Cerebellar cortex (tissue), 1 donor: ENCODE measurements around the gene ANKRD12.

ENCODE experiments used
- DNase-seq: peaks from one replicate; pipeline ENCODE4 v3.0.0-alpha.2; 2015; ENCODE audit warnings: low spot score

Gene ANKRD12

DNA sequence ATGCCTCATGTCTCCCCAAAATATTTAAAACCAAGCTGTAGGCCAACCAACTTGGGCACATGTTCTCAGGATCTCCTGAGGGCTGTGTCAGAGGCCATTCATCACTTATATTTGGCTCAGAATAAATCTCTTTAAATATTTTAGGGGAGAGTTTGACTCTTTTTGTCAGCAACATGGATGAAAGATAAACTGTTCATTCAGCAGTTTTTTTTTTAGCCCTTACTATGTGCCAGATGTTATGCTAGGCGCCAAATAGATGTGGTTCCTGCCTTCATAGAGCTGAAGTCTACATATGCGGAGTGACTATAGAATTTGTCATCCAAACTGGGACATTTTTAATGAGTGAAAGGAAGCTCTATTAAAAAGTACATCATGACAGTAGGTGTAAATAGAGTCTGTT, 155.5 kb downstream of the ANKRD12 start:
- no peak for DNase-seq

DNA sequence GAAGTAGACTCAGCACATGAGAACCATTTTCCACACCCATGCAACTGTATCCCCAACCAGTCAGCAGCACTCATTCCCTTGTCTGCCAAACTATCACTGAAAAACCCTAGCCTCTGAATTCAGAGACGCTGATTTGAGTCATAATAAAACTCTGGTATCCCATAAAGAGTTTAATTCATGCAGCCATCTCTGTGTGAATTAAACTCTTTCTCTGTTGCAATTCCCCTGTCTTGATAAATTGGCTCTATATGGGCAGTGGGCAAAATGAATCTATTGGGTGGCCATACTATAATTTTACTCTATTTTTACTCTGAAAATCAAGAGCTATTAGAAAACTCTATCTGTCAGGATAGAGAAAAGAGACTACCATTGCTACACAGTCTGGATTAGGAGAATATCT, 157.4 kb downstream of the ANKRD12 start:
- DNase-seq = no peak

DNA sequence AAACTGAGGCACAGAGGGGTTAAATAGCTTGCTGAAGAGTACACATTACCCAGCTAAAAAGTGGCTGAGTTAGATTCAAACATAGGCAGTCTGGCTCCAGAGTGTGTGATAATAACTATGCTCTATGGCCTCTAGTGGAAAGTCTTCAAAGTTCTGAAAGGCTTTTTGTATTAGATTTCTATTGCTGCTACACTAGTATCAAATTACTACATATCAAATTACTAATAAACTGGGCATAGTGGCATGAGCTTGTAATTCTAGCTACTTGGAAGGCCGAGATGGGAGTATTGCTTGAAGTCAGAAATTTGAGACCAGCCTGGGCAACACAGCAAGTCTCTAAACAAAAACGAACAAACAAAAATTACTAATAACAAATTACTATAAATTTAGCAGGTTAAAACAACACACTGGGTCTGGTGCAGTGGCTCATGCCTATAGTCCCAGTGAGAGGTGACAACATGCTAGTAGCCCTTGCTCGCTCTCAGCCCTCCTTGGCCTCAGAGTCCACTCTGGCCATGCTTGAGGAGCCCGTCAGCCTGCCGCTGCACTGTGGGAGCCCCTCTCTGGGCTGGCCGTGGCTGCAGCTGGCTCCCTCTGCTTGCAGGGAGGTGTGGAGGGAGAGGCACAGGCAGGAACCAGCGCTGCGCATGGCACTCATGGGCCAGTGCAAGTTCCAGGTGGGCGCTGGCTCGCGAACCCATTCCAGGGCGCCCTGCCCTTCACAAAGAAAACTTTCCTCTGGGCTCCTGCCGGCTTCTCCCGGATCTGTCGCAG, 159.8 kb downstream of the ANKRD12 start:
- DNase-seq = no peak

DNA sequence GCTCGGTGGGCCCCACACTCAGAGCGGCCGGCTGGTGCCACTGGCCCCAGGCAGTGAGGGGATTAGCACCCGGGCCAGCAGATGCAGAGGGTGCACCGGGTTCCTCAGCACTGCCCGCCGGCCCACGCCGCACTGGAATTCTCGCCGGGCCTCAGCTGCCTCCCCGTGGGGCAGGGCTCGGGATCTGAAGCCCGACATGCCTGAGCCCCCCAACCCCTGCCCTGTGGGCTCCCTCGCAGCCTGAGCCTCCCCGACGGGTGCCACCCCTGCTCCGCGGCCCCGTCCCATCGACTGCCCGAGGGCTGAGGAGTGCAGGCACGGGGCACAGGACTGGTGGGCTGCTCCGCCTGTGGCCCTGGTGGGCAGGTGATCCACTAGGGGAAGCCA, 160.4 kb downstream of the ANKRD12 start:
- DNase-seq = no peak

DNA sequence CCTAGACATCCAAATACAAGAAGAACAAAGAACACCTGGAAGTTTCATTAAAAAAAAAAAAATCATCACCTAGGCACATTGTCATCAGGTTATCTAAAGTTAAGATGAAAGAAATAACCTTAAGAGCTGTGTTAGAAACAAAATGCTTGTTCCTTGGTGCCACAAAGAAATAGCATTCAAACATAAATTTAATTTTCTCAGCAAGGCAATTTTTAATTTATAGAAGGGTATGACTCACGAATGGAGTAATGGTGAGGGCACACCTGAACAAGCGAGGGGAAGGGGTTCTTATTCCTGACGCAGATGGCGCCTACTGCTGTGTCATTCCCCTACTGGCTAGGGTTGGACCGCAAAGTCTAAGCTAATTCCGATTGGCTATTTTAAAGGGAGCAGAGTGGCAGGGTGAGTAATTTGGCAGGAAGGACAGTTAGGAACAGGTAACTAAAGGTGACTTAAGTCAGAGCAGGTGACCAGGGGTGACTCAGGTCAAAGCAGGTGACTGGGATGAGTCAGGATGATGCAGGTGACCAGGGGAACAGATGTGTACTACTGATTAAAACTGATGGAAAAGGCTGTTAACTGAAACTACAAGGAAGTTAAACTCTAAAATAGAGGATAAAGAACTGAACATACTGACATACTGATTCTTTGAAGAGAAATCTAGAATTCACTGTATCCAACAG, 167.9 kb downstream of the ANKRD12 start:
- no peak for DNase-seq

DNA sequence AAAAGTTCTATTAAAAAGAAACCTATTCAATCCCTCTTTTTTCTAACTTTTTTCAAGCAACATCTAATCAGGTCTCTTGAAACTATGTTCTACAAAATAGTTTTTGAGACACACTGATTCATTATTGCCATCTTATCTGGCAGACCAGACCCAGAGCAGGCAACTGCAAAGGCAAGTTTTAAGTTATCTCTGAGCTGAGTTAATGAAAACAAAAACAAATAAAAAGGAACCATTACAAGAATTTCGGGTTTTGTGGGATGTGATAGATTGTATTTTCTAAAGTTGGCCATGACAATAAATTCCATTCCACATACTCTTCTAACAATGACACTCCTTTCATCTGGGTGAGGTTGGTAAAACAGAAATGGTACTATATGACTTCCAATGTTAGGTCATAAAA, 182.8 kb downstream of the ANKRD12 start:
- DNase-seq = no peak

DNA sequence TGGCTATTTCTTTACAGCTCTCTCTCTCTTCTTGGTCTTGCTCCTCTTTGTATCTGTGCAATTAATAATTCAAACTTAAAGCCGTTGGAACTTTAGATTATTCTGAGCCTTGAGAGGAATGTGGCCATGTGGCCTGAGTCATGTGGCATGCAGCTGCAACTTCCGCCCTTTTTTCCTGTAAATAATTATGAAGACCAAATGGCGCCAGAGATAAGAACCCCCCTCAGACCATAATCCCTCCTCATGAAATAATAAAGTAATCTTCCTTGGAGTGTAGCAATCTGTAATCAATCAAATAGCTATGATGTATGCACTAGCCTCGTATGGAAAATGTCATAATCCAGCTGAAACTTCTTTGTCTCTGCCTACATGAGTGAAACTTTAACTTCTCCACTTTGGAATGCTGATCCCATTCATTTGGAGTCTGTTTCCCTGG, 184.5 kb downstream of the ANKRD12 start:
- no peak for DNase-seq

DNA sequence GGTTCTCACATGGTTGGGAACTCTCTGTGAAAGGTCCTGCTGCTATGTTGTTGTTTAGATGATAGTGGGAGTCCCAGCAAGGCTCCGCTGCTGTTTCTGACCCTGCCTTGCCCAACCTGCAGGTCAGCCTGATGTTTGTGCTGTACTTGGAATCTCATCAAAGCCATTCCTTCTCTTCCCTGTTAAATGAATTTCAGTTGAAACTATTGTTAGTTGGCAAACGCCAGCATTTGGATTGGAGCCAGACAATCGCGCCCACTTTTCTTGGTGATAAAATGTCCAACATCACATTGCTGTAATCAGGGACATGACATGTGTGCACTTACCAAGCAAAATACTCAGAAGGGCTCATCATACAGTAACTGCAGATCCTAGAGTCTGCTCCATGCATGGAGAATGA, 185.2 kb downstream of the ANKRD12 start:
- DNase-seq = no peak

DNA sequence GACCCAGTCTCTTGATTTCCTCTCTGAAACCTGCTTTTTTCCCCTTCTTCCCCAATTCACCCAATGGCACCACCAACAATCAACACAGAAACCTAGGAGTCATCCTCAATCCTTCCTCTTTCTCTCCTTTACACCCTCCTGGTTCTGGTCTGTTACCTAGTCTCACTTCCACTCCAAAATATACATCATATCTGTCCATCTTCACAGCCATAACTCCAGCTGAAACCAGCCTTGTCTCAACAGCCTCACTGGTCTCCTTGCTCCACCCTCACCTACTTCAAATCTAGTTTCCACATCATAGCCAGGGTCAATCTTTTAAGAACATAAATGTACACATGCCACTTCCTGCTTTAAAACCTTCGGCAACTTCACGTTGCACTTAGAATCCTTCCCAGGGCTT, 186.2 kb downstream of the ANKRD12 start:
- DNase-seq = no peak

DNA sequence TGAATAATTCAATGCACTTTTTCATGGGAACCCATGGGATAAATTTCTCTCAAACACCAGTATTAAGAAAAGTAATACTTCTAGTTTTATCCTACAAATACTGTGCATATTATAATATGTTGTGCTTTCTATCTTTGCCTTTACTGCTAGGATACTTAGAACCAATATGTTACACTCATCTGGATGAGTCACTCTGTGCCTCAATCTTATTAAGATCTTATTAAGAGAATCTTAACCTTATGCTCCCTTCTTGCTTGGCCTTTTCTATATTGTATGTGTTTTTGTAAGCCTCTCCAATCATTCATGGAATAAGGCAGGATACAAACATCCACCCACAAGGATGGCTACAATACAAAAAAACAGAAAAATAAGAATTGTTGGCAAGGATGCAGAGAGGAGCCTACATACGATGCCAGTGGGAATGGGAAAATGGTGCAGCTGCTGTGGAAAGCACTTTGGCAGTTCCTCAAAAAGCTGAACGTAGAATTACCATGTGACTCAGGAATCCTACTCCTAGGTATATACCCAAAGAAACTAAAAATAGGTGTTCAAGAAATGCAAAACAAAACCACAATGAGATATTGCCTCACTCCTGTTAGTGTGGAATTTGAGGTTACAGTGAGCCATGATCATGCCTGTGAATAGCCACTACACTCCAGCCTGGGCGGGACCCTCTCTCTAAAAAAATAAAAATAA, 187.3 kb downstream of the ANKRD12 start:
- DNase-seq = no peak

DNA sequence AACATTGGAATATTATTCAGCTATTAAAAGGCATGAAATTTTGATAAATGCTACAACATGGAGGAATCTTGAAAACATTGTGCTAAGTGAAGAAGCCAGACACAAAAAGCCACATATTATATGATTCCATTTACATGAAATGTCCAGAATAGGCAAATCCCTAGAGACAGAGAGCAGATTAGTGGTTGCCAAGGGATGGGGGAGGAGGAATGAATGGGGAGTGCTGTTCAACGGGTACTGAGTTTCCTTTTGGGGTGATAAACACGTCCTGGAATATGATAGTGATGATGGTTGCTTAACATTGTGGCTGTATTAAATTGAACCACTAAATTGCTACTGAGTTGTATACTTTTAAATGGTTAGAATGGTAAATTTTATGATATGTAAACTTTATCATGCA, 189.1 kb downstream of the ANKRD12 start:
- no peak for DNase-seq

DNA sequence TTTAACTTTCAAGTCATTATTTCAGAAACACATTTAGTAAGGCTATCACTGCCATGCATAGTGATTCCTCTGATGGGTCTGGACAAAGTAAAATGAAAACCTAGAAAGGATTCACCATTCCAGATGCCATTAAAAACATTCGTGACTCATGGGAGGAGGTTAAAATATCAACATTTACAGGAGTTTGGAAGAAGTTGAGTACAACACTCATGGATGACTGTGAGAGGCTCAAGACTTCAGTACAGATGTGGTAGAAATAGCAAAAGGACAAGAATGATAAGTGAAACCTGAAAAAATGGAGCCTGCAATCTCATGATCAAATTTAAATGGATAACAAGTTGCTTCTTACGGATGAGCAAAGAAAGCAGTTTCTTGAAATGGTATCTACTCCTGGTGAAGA, 192.2 kb downstream of the ANKRD12 start:
- no peak for DNase-seq

DNA sequence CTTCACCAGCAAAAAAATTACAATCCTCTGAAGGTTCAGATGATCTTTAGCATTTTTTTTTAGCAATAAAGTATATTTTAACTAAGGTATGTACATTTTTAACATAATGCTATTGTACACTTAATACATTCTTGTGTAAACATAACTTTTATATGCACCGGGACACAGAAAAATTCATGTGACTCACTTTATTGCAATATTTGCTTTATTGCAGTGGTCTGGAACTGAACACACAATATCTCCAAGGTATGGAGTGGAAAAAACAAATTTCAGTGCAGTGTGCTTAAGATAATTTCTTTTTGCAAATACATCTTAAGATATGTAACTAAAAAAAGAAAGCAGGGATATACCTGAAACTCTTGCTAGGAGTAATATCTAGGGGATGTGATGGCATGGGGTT, 192.9 kb downstream of the ANKRD12 start:
- no peak for DNase-seq

DNA sequence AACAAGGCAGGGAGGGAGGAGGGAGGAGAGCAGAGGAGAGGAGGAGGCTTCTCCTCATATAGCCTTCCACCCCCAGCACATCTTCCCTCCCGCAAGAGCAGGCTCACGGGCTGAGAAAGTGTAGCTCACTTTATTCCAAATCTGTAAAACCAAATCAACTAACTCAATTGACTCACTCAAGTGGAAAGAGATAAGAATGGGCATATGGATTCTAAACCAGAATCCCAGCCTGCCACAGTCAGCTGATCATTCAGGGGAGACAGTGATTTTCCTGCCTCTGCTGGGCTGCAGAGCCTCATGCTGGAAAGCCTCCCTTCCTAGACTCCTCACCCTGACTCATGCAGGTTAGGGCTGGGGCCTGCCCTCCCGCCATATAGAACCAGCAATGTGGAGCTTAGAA, 193.8 kb downstream of the ANKRD12 start:
- DNase-seq = no peak

DNA sequence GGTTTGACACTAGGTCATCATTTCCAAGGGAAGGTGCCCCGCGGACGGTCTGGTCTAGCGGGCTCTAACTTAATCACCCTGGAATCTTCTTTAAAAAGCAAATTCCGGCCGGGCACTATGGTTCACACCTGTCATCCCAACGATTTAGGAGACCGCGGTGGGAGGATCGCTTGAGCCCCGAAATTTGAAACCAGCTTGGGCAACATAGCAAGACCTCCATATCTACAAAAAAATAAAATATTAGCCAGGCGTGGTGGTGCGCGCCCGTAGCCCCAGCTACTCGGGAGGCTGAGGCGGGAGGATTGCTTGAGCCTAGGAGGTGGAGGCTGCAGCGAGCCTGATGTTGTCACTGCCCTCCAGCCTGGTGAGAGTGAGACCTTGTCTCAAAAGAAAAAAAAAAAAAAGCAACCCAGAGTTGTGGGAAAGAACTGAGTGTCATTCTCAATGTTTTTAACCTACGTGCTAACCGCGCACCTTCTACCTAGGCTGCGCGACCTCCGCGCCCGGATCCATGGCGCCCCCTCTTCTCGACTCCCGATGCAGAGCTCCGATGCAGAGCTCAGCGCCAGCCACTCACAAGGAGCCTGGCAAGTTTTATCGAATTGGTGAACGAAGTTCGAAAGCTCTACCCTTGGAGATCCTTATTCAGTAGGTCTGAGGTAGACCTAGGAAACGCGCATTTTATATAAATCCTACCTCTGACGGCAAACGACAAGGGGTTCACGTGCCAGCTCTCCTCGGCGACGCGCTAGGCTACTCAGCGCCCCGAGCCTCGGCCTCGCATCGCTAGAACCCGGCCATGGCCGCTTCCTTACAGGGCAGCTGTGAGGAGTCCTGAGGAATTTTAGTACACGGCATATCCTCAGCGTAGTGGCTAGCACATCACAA, 197.1 kb downstream of the ANKRD12 start:
- DNase-seq = no peak

DNA sequence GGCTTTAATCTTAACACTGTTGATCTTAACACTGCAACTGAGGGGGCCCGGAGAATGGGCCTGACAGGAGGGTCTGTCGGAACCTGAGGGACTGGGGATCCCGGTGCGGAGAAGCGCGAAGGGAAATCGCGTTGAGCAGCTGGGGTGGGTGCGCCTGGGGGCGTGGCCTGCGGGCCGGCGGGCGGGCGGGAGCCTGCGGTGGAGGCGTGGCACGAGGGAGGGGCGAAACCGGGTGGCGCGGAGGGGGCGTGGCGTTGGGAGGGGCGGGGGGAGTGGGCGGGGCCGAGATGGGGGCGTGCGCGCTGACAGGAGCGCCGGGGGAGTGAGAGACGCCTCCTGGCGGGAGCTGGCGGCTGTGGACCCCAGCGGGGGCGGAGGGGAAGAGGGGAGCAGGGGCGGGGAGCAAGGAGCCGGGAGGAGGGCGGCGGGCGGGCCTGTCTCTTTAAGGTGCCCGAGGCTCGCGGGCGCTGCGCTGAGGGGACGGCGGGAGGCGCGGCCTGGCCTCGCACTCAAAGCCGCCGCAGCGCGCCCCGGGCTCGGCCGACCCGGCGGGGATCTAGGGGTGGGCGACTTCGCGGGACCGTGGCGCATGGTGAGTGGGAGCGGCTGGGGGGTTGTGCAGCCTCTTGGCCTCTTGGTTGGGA, 197.9 kb downstream of the ANKRD12 start, which contains the start of gene TWSG1:
TSS of gene TWSG1 (plus strand) at position 445 of the 644 bp plus-strand sequence. CDS start 2,457 bp downstream, outside the sequence.
- DNase-seq = peak; percentile 83

DNA sequence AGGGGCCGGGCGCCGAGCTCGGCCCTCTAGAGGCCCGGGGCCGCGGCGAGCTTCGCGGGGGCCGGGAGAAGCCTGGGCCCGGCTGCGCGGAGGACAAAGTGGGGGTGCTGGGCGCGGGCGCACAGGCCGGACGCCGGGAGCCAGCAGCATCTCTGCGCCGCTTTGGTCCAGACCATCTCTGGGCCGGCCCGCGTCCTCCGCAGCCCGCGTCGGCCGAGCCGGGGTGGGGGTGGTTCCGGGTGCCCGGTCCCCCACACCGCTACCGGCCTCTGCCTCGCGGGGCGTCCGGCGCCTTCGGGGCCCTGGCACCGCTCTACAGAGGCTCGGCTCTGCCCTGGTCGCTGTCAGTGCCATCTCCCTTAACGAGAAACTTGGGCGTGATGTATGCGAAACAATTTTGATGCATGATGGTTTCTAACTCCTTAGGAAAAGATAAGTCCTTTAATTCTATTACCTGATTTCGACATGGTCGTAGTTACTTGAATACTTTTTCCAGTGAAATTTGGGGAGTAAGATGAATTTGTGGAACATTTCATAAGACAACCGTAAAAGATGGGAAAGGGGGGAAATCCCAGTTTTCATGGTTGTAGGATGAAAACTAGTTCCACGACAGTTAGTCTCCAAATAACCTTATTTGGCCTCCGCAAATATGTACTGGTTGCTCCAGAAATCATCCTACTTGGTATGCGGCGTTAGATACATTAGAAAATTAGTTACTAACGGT, 198.6 kb downstream of the ANKRD12 start:
- no peak for DNase-seq
